Measurements from ENCODE around the gene PITX2.

PITX2 gene

DNA sequence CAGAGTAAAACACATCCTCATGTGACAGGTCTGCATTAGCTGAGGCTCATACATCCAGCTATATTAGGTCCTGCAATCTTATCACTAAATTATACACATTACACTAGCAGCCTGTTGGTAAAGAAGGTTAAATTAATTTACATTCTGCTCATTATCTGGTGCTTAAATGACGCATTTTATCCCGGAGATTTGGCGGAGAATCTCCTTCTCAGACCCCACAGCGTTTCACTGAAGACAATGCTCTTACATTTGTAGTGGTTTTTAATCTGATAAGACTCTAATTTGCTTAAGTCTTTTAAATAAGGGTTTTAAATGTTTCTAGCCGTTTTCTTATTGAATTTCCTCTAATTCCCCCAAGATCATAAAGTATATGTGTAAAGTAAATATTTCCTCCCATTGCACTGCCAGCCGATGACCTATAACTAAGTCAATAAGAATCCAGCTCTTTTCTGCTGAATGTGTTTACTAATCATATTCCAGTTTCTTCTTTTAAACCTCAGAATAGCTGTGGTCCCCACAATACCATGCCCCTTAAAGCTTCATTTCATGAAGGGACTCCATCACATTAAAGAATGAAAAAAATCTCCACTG lies 2.1 kb upstream of the PITX2 start:
- POLR2A ChIA-PET = interaction anchor here (0.8 kb wide), 1 partner anchor 12 kb away, joined by 3 read pairs; no protein-coding TSS in a partner anchor

DNA sequence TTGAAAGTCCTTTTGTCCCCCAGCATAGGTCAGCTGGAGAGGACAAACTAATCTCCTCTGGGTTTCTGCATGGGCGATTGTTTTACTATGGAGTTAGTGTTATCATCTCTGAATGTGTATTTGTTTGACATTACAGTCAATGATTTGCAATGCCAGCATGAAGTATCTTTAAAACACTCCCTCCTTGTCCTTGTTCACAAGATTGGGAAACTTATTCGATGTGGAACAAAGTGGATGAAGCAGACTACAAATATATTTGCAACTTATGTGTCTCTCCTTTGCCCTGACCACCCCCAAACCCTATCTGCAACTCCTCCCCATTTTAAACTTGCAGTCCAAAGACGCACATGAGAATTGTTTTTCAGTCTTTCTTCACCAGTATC lies 1.5 kb upstream of the PITX2 start:
- Histone ChIP-seq H3K9me3 (ENCODE audit: control insufficient read depth, insufficient read depth, low read depth, low read length) (no peaks in the 10 kb centered on the region), H3K36me3 (ENCODE audit: control insufficient read depth in 2 of 2, insufficient read depth in 1 of 2, low read length in 2 of 2) (peaks cover 0 to 22% of the 10 kb centered on the region in 2 experiments; a peak in 1 of 3 replicates), H3K4me1 (ENCODE audit: control insufficient read depth, insufficient read depth, low read length) (peaks cover 12% of the 10 kb centered on the region; the same call in 1 of the 2 replicates), H3K4me3 (ENCODE audit: low read depth, low read length) (no peak overlapping the region), H3K27ac (ENCODE audit: extremely low read depth, low read depth, low read length) (no peak overlapping the region)
- POLR2A ChIA-PET = interaction anchor here (0.8 kb wide), 1 partner anchor 12 kb away, joined by 3 read pairs; no protein-coding TSS in a partner anchor
- CTCF ChIA-PET = interaction anchor here (0.6 to 2.7 kb wide), 2 partner anchors 317 to 334 kb away, joined by 3 to 9 read pairs; no protein-coding TSS in a partner anchor
- TF ChIP-seq ZNF416 (tag by site-specific recombination; IDR thresholded peaks at IDR 0.05) (no peak), FEZF1 (tag by site-specific recombination; IDR thresholded peaks at IDR 0.05) (no peak), ZNF404 (tag by site-specific recombination; IDR thresholded peaks at IDR 0.05) (no peak), ZNF426 (tag by site-specific recombination; IDR thresholded peaks at IDR 0.05) (no peak), ZNF596 (tag by site-specific recombination; IDR thresholded peaks at IDR 0.05) (no peak), TRIM28 (IDR thresholded peaks at IDR 0.05; ENCODE audit: borderline replicate concordance, low read length) (no peak), ZNF560 (tag by site-specific recombination; IDR thresholded peaks at IDR 0.05; ENCODE audit: borderline replicate concordance) (no peak), SETDB1 (IDR thresholded peaks at IDR 0.05; ENCODE audit: insufficient read length, low read length) (no peak), ZNF221 (tag by site-specific recombination; IDR thresholded peaks at IDR 0.05; ENCODE audit: borderline replicate concordance) (no peak), ZNF585B (tag by site-specific recombination; IDR thresholded peaks at IDR 0.05) (no peak), ZNF335 (tag by site-specific recombination; conservative IDR thresholded peaks at IDR 0.05) (no peak), IKZF3 (tag by site-specific recombination; IDR thresholded peaks at IDR 0.05) (no peak)
- TF ChIP-seq, protein P1, sequence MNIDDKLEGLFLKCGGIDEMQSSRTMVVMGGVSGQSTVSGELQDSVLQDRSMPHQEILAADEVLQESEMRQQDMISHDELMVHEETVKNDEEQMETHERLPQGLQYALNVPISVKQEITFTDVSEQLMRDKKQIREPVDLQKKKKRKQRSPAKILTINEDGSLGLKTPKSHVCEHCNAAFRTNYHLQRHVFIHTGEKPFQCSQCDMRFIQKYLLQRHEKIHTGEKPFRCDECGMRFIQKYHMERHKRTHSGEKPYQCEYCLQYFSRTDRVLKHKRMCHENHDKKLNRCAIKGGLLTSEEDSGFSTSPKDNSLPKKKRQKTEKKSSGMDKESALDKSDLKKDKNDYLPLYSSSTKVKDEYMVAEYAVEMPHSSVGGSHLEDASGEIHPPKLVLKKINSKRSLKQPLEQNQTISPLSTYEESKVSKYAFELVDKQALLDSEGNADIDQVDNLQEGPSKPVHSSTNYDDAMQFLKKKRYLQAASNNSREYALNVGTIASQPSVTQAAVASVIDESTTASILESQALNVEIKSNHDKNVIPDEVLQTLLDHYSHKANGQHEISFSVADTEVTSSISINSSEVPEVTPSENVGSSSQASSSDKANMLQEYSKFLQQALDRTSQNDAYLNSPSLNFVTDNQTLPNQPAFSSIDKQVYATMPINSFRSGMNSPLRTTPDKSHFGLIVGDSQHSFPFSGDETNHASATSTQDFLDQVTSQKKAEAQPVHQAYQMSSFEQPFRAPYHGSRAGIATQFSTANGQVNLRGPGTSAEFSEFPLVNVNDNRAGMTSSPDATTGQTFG (tag by site-specific recombination; IDR thresholded peaks at IDR 0.05; ENCODE audit: borderline replicate concordance) = no peak
- TF ChIP-seq, protein P2, sequence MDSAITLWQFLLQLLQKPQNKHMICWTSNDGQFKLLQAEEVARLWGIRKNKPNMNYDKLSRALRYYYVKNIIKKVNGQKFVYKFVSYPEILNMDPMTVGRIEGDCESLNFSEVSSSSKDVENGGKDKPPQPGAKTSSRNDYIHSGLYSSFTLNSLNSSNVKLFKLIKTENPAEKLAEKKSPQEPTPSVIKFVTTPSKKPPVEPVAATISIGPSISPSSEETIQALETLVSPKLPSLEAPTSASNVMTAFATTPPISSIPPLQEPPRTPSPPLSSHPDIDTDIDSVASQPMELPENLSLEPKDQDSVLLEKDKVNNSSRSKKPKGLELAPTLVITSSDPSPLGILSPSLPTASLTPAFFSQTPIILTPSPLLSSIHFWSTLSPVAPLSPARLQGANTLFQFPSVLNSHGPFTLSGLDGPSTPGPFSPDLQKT (IDR thresholded peaks at IDR 0.05; ENCODE audit: borderline replicate concordance, low read depth, low read length) = no peak
- TF ChIP-seq, protein P3, sequence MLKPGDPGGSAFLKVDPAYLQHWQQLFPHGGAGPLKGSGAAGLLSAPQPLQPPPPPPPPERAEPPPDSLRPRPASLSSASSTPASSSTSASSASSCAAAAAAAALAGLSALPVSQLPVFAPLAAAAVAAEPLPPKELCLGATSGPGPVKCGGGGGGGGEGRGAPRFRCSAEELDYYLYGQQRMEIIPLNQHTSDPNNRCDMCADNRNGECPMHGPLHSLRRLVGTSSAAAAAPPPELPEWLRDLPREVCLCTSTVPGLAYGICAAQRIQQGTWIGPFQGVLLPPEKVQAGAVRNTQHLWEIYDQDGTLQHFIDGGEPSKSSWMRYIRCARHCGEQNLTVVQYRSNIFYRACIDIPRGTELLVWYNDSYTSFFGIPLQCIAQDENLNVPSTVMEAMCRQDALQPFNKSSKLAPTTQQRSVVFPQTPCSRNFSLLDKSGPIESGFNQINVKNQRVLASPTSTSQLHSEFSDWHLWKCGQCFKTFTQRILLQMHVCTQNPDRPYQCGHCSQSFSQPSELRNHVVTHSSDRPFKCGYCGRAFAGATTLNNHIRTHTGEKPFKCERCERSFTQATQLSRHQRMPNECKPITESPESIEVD (tag by site-specific recombination; IDR thresholded peaks at IDR 0.05) = no peak
- TF ChIP-seq, protein P4, sequence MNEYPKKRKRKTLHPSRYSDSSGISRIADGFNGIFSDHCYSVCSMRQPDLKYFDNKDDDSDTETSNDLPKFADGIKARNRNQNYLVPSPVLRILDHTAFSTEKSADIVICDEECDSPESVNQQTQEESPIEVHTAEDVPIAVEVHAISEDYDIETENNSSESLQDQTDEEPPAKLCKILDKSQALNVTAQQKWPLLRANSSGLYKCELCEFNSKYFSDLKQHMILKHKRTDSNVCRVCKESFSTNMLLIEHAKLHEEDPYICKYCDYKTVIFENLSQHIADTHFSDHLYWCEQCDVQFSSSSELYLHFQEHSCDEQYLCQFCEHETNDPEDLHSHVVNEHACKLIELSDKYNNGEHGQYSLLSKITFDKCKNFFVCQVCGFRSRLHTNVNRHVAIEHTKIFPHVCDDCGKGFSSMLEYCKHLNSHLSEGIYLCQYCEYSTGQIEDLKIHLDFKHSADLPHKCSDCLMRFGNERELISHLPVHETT (tag by site-specific recombination; IDR thresholded peaks at IDR 0.05) = no peak
- TF ChIP-seq, protein P5, sequence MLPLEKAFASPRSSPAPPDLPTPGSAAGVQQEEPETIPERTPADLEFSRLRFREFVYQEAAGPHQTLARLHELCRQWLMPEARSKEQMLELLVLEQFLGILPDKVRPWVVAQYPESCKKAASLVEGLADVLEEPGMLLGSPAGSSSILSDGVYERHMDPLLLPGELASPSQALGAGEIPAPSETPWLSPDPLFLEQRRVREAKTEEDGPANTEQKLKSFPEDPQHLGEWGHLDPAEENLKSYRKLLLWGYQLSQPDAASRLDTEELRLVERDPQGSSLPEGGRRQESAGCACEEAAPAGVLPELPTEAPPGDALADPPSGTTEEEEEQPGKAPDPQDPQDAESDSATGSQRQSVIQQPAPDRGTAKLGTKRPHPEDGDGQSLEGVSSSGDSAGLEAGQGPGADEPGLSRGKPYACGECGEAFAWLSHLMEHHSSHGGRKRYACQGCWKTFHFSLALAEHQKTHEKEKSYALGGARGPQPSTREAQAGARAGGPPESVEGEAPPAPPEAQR (tag by site-specific recombination; IDR thresholded peaks at IDR 0.05) = no peak

More for the DNA sequence above, 2.1 kb upstream of the PITX2 start:
- no peaks in the 10 kb centered on the region for H3K9me3 ChIP-seq (ENCODE audit: control insufficient read depth, insufficient read depth, low read depth, low read length)
- no peak overlapping the region for H3K4me3 ChIP-seq (ENCODE audit: low read depth, low read length)
- CTCF ChIA-PET = interaction anchor here (2.7 kb wide), 1 partner anchor 334 kb away, joined by 9 read pairs; no protein-coding TSS in a partner anchor
- no peak overlapping the region for H3K27ac ChIP-seq (ENCODE audit: extremely low read depth, low read depth, low read length)
- H3K36me3 ChIP-seq (ENCODE audit: control insufficient read depth in 2 of 2, insufficient read depth in 1 of 2, low read length in 2 of 2) = peaks cover 0 to 19% of the 10 kb centered on the region in 2 experiments; a peak in 1 of 3 replicates
- peaks cover 12% of the 10 kb centered on the region; the same call in 1 of the 2 replicates for H3K4me1 ChIP-seq (ENCODE audit: control insufficient read depth, insufficient read depth, low read length)
- TF ChIP-seq OSR2 (tag by site-specific recombination; IDR thresholded peaks at IDR 0.05) = peak; percentile 23; the same call in 1 of the 2 replicates
- TF ChIP-seq, protein P6, sequence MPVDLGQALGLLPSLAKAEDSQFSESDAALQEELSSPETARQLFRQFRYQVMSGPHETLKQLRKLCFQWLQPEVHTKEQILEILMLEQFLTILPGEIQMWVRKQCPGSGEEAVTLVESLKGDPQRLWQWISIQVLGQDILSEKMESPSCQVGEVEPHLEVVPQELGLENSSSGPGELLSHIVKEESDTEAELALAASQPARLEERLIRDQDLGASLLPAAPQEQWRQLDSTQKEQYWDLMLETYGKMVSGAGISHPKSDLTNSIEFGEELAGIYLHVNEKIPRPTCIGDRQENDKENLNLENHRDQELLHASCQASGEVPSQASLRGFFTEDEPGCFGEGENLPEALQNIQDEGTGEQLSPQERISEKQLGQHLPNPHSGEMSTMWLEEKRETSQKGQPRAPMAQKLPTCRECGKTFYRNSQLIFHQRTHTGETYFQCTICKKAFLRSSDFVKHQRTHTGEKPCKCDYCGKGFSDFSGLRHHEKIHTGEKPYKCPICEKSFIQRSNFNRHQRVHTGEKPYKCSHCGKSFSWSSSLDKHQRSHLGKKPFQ (tag by site-specific recombination; IDR thresholded peaks at IDR 0.05) = no peak
- TF ChIP-seq WT1 (tag by site-specific recombination; IDR thresholded peaks at IDR 0.05) = peak; percentile 77
- TF ChIP-seq ZFP69B (tag by site-specific recombination; IDR thresholded peaks at IDR 0.05) = no peak
- TF ChIP-seq GLIS1 (tag by site-specific recombination; IDR thresholded peaks at IDR 0.05) = peak; percentile 60
- TF ChIP-seq, protein P3 (tag by site-specific recombination; IDR thresholded peaks at IDR 0.05) = 0 out of 2 replicates have a peak, but pooled peaks have one; percentile 22
